Testis (tissue), 3 donors: Measurements from ENCODE around the gene DMD. TPM values are rescaled to one million over a fixed set of nuclear protein-coding genes. Genes with fewer than 3 reads are reported as not detected.
A peak's percentile ranks its signal among the peaks of the same experiment; 100 is the strongest.

Experiments
- DNase-seq: peaks from one replicate; pipeline ENCODE4 v3.0.0-alpha.2; 2019
- H3K27ac ChIP-seq, 2 donors: fragments of 200-600 bp; sonication (generic); one replicate each; pipeline ENCODE4 v1.5.1; 2019
- H3K27me3 ChIP-seq: fragments of 200-600 bp; sonication (generic); one replicate; pipeline ENCODE4 v1.5.1; 2019
- H3K36me3 ChIP-seq: fragments of 200-600 bp; sonication (generic); one replicate; pipeline ENCODE4 v1.5.1; 2017; ENCODE audit warnings: low read depth; ENCODE audit errors: missing control alignments
- H3K4me1 ChIP-seq: fragments of 200-600 bp; sonication (generic); one replicate; pipeline ENCODE4 v1.5.1; 2019
- H3K4me3 ChIP-seq, 2 donors: fragments of 200-600 bp; sonication (generic); one replicate each; pipeline ENCODE4 v1.5.1; 2017 to 2019
- H3K9me3 ChIP-seq: fragments of 200-600 bp; sonication (generic); one replicate; pipeline ENCODE4 v1.5.1; 2017
- CTCF ChIP-seq, 3 experiments: fragments of 450-650 bp in 2 of 3; fragments of 200-600 bp in 1 of 3; sonication (generic) in 1 of 3; IDR thresholded peaks; one replicate each; pipeline ENCODE4 v1.5.1; 2016 to 2019; ENCODE audit warnings: antibody characterized with exemption in 3 of 3, mild to moderate bottlenecking in 2 of 3, moderate library complexity in 1 of 3
- POLR2A ChIP-seq: fragments of 450-650 bp; IDR thresholded peaks from one replicate; pipeline ENCODE4 v1.6.1; 2017; ENCODE audit warnings: antibody characterized with exemption, mild to moderate bottlenecking, moderate library complexity
- WGBS, 2 donors: methylation state at CpG; one replicate each; pipeline ENCODE4 v1.1.5; 2018; 5-methylcytosine and 5-hydroxymethylcytosine counted together
- intact Hi-C: fragments of 100-400 bp; cut with DNase I; formaldehyde crosslinking; loops from one replicate; pipeline ENCODE4 v1.15.1; 2023; ENCODE audit warnings: low total_unique reads
- polyA plus RNA-seq: library from polyadenylated mRNA; stranded (reverse); fragments of 350-450 nt; fragmentation: Illumina TruSeq; extraction: RNeasy Lipid Tissue Mini Kit (QIAGEN cat#74804); gene quantifications from one replicate; pipeline ENCODE4 v1.2.3, GENCODE V29; 2014; ENCODE audit warnings: low read depth, low replicate concordance; ENCODE audit not compliant: insufficient read depth
- total RNA-seq, 2 donors: library from RNA; depleted of rRNA; stranded (reverse); fragments of >200 nt; gene quantifications; one replicate each; pipeline ENCODE4 v1.2.3, GENCODE V29; 2016

The DMD gene
- total and polyA plus RNA-seq, 3 donors from 2014 or later, result 11.3 to 34.1 (median 24.2) TPM

DNA sequence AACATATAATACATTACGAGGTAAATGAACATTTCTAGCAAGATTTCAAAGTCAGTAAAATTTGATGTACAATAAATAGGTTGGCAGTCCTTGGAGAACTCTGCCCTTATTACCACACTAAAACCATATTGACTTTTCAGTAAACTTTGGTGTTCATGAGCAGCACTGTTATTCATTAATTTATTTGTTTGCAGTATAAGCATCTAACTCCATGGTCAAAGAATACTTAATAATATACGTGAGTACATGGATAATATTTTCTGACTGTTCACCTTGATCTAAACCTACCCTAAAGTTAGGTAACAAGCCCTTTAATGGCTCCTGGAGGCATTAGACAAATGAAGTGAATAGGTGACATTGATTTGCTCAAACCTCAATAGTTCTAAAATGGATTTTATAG is 1322.3 kb downstream of the DMD start:
- no peaks in the 10 kb centered on the region for H3K9me3 ChIP-seq
- H3K4me3 ChIP-seq, result no peak overlapping the region
- TF ChIP-seq POLR2A (no peak), CTCF (IDR thresholded peaks at IDR 0.05) (no peak)
- no peak overlapping the region for H3K27ac ChIP-seq
- H3K4me1 ChIP-seq, result no peaks in the 10 kb centered on the region
- 89 to 96% methylated on average over 2 of the region's 2 CpGs for WGBS, 2 donors
- intact Hi-C loops, result no loop called here
- no peaks in the 10 kb centered on the region for H3K27me3 ChIP-seq
- DNase-seq, result no peak
- no peaks in the 10 kb centered on the region for H3K36me3 ChIP-seq

GRCh38 chrX:31884535-31884934 is 1326.8 kb downstream of the DMD start:
- WGBS, 2 donors, result 91 to 94% methylated on average over 2 of the region's 2 CpGs
- H3K36me3 ChIP-seq, result no peaks in the 10 kb centered on the region
- H3K27ac ChIP-seq, result no peak overlapping the region
- intact Hi-C loops, result no loop called here
- H3K4me1 ChIP-seq, result no peaks in the 10 kb centered on the region
- no peak overlapping the region for H3K4me3 ChIP-seq
- no peak for TF ChIP-seq CTCF (IDR thresholded peaks at IDR 0.05)
- TF ChIP-seq POLR2A, result no peak
- H3K27me3 ChIP-seq, result no peaks in the 10 kb centered on the region
- no peak for DNase-seq
- no peaks in the 10 kb centered on the region for H3K9me3 ChIP-seq

GRCh38 chrX:31872007-31872406 is 1339.3 kb downstream of the DMD start:
- peak; percentile 13 for DNase-seq
- intact Hi-C loops, result no loop called here
- 21 to 33% methylated on average over 1 to 2 of the region's 2 CpGs for WGBS, 2 donors
- no peak for TF ChIP-seq POLR2A
- no peak for TF ChIP-seq CTCF (IDR thresholded peaks at IDR 0.05)
- H3K4me1 ChIP-seq, result no peaks in the 10 kb centered on the region
- H3K36me3 ChIP-seq, result no peaks in the 10 kb centered on the region
- no peaks in the 10 kb centered on the region for H3K27me3 ChIP-seq
- no peak overlapping the region for H3K4me3 ChIP-seq
- H3K27ac ChIP-seq, result no peak overlapping the region
- H3K9me3 ChIP-seq, result no peaks in the 10 kb centered on the region

- no peak overlapping the region for H3K27ac ChIP-seq
- DNase-seq, result no peak
Observed at GRCh38 chrX:31870267-31870666, 1341.1 kb downstream of the DMD start.

More at GRCh38 chrX:31870267-31870666, 1341.1 kb downstream of the DMD start:
- no peaks in the 10 kb centered on the region for H3K36me3 ChIP-seq
- intact Hi-C loops, result no loop called here
- H3K27me3 ChIP-seq, result no peaks in the 10 kb centered on the region
- H3K4me3 ChIP-seq, result no peak overlapping the region
- H3K9me3 ChIP-seq, result no peaks in the 10 kb centered on the region
- TF ChIP-seq CTCF (IDR thresholded peaks at IDR 0.05), result no peak
- TF ChIP-seq POLR2A, result no peak
- no peaks in the 10 kb centered on the region for H3K4me1 ChIP-seq
